SK-N-MC (cell line): ENCODE data around the gene SLC38A2.

Experiments used
- DNase-seq: peaks from one replicate; pipeline ENCODE4 v3.0.0-alpha.2; 2011; ENCODE audit warnings: low read depth, low spot score
- H3K27ac ChIP-seq: fragments of 200-600 bp; sonication (generic); 2 replicates; pipeline ENCODE4 v1.5.1; 2016; ENCODE audit warnings: mixed run types
- H3K36me3 ChIP-seq: fragments of 200-600 bp; sonication (generic); 2 replicates; pipeline ENCODE4 v1.6.1; 2017; ENCODE audit warnings: antibody characterized with exemption, low read length, mixed read lengths; ENCODE audit not compliant: insufficient read depth
- H3K4me3 ChIP-seq: fragments of 200-600 bp; sonication (generic); 2 replicates; pipeline ENCODE4 v1.5.1; 2016
- H3K9ac ChIP-seq: fragments of 200-600 bp; sonication (generic); 2 replicates; pipeline ENCODE4 v1.8.0; 2017; ENCODE audit warnings: mixed run types, mixed read lengths; ENCODE audit not compliant: insufficient read length
- H3K9me3 ChIP-seq: fragments of 200-600 bp; sonication (generic); 2 replicates; pipeline ENCODE4 v1.6.1; 2017; ENCODE audit warnings: low read depth, mild to moderate bottlenecking, antibody characterized with exemption, low read length, moderate library complexity, mixed read lengths
- EZH2 ChIP-seq: fragments of 200-600 bp; sonication (generic); IDR thresholded peaks from one replicate; pipeline ENCODE4 v1.6.1; 2017; ENCODE audit warnings: antibody characterized with exemption
- FOXP2 ChIP-seq: optimal IDR thresholded peaks from 2 replicates; pipeline ENCODE3; 2011; ENCODE audit warnings: mild to moderate bottlenecking, moderate library complexity; ENCODE audit not compliant: insufficient read depth; ENCODE audit errors: extremely low read length, control extremely low read depth
- POLR2AphosphoS5 ChIP-seq: IDR thresholded peaks from 2 replicates; pipeline ENCODE4 v1.6.1; 2012; ENCODE audit warnings: mild to moderate bottlenecking, low read depth, low read length, borderline replicate concordance

Gene SLC38A2

GRCh38 chr12:46368138-46368537 is 4.4 kb downstream of the SLC38A2 start:
- DNase-seq, result no peak
- peaks cover 83% of the 10 kb centered on the region for H3K36me3 ChIP-seq
- peak overlapping the region; percentile 100 for H3K9ac ChIP-seq
- no peaks in the 10 kb centered on the region for H3K9me3 ChIP-seq
- H3K4me3 ChIP-seq, result peak overlapping the region; percentile 97
- H3K27ac ChIP-seq, result peak overlapping the region; percentile 61
- 0 out of 2 replicates have a peak, but pooled peaks have one; percentile 21 for TF ChIP-seq POLR2AphosphoS5
- no peak for TF ChIP-seq FOXP2

DNA sequence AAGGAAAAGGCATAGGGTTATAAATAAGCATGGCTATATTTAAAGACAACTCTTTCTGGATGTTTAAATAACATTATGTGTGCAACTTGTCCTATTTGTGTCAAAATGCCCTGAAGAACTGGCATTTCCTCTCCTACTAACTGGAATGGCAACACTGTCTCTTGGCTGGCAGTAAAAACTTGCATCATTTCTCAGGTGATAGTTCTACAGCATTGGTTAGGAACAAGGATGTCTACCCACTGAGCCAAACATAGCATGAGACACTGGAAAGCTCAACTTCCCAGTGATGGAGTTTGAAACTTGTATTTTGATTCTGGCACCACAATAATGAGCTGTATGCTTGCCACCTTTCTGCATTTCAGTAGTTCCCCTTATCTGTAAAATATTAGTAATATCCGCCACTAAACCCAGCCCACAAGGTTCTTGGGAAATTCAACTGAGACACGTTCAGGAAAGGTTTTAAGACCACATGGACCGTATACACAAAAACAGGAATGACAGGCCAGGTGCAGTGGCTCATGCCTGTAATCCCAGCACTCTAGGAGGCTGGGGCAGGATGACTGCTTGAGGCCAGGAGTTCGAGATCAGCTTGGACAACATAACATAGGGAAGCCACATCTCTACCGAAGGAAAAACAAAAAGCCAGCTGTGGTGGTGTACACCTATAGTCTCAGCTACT is 5.1 kb downstream of the SLC38A2 start:
- no peak overlapping the region for H3K27ac ChIP-seq
- no peaks in the 10 kb centered on the region for H3K9me3 ChIP-seq
- TF ChIP-seq POLR2AphosphoS5 (peak; percentile 36; the same call in 1 of the 2 replicates), FOXP2 (no peak)
- H3K9ac ChIP-seq, result no peak overlapping the region
- H3K4me3 ChIP-seq, result peak overlapping the region; percentile 97
- no peak for DNase-seq
- peaks cover 89% of the 10 kb centered on the region for H3K36me3 ChIP-seq

DNA sequence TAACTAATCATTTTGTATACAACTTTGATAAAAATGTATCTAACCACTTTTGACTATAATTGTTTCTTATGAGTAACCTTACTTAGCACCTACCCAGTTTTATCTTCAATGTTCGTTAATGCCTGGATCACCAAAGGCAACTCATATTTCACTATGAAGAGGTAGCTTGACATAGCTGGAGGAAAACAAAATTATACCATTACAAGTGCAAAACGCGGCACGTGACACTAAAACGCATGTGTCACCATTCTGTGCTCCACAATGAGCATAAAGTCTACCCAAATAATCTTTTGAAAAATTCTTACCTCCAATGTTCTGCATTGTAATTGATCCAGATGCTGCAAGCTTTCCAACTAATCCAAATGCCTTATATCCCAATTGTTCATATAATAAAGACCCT is 5.8 kb downstream of the SLC38A2 start:
- no peak overlapping the region for H3K9ac ChIP-seq
- TF ChIP-seq FOXP2, result no peak
- no peak for TF ChIP-seq POLR2AphosphoS5
- no peak for TF ChIP-seq EZH2
- DNase-seq, result no peak
- H3K27ac ChIP-seq, result no peak overlapping the region
- H3K4me3 ChIP-seq, result peak overlapping the region; percentile 20; the same call in 1 of the 2 replicates
- H3K9me3 ChIP-seq, result no peaks in the 10 kb centered on the region
- H3K36me3 ChIP-seq, result peaks cover 96% of the 10 kb centered on the region

- no peak for DNase-seq
- H3K9me3 ChIP-seq, result no peaks in the 10 kb centered on the region
- H3K9ac ChIP-seq, result no peak overlapping the region
- peaks cover 100% of the 10 kb centered on the region for H3K36me3 ChIP-seq
- no peak overlapping the region; the same call in 1 of the 2 replicates for H3K4me3 ChIP-seq
- TF ChIP-seq FOXP2 (no peak), EZH2 (no peak), POLR2AphosphoS5 (no peak)
- H3K27ac ChIP-seq, result peak overlapping the region; percentile 29
Observed at GRCh38 chr12:46365951-46366379, 6.6 kb downstream of the SLC38A2 start.

- peak overlapping the region; percentile 29 for H3K27ac ChIP-seq
Observed at GRCh38 chr12:46364777-46365580, 7.6 kb downstream of the SLC38A2 start.

GRCh38 chr12:46364300-46364696 is 8.3 kb downstream of the SLC38A2 start:
- TF ChIP-seq EZH2 (no peak), FOXP2 (no peak), POLR2AphosphoS5 (peak; percentile 15; the same call in 1 of the 2 replicates)
- peak overlapping the region; percentile 43; the same call in 1 of the 2 replicates for H3K27ac ChIP-seq
- no peak overlapping the region for H3K9ac ChIP-seq
- peak overlapping the region; percentile 8; the same call in 1 of the 2 replicates for H3K4me3 ChIP-seq
- DNase-seq, result no peak
- no peaks in the 10 kb centered on the region for H3K9me3 ChIP-seq
- H3K36me3 ChIP-seq, result peaks cover 100% of the 10 kb centered on the region

More at GRCh38 chr12:46364777-46365580, 7.6 kb downstream of the SLC38A2 start:
- no peak for DNase-seq
- Histone ChIP-seq H3K9ac (peak overlapping the region; percentile 9), H3K9me3 (no peaks in the 10 kb centered on the region), H3K4me3 (peak overlapping the region; percentile 10; the same call in 1 of the 2 replicates), H3K36me3 (peaks cover 100% of the 10 kb centered on the region)
- TF ChIP-seq EZH2 (no peak), FOXP2 (no peak), POLR2AphosphoS5 (no peak)

DNA sequence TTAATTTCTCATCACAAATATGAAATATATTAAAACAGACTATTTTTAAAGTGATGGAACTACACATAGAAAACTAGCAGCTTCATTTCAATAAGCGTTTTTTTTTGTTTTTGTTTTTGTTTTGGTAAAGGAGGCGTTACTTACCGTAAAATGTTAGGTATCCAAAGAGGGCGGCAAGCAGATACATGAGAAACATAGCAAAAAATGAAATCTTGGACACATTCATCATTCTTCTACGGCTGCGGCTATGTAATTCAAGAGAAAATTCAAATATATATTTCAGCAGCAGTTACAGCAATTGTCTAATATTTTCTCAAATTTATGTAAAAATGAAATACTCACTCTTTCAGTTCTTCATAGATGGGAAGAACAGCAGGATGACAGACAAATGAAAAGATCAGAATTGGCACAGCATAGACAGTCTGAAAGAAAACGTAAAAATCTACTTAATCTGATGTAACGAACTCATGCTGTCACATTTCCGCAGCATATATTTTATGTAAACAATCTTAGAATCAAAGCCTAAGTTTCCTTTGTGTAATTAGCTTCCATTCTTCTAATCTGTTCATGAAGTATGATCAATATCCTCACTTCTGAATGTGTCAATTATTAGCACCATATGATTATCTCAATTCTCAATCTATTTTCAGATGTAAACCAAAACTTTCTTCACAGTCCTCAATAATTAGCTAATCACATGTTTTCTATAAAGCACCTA is 8.8 kb downstream of the SLC38A2 start:
- Histone ChIP-seq H3K9me3 (no peaks in the 10 kb centered on the region), H3K4me3 (peak overlapping the region; percentile 8; the same call in 1 of the 2 replicates), H3K9ac (peak overlapping the region; percentile 8), H3K27ac (peak overlapping the region; percentile 64), H3K36me3 (peaks cover 100% of the 10 kb centered on the region)
- TF ChIP-seq EZH2 (no peak), POLR2AphosphoS5 (no peak)
- no peak for DNase-seq
